Effector memory CD4-positive, alpha-beta T cell (primary cell): Measurements from ENCODE around the gene CLBA1.

Experiments
- DNase-seq, 3 donors: peaks; one replicate each; pipeline ENCODE4 v3.0.0-alpha.2; 2020
- H3K27ac ChIP-seq: 2 replicates; pipeline ENCODE4 v1.7.0; 2013; ENCODE audit warnings: mild to moderate bottlenecking, low read length, moderate library complexity; ENCODE audit not compliant: insufficient read depth, poor library complexity, severe bottlenecking
- H3K27me3 ChIP-seq: replicated peaks from 2 replicates; pipeline ENCODE4 v1.7.0; 2013; ENCODE audit warnings: mild to moderate bottlenecking, low read length; ENCODE audit not compliant: insufficient read depth, control insufficient read depth, poor library complexity, severe bottlenecking
- H3K36me3 ChIP-seq: 2 replicates; pipeline ENCODE4 v1.7.0; 2013; ENCODE audit warnings: mild to moderate bottlenecking, low read length, moderate library complexity; ENCODE audit not compliant: control insufficient read depth, insufficient read depth
- H3K4me1 ChIP-seq: 2 replicates; pipeline ENCODE4 v1.7.0; 2013; ENCODE audit warnings: low read length, mild to moderate bottlenecking; ENCODE audit not compliant: control insufficient read depth, insufficient read depth, poor library complexity, severe bottlenecking
- H3K4me3 ChIP-seq: 2 replicates; pipeline ENCODE4 v1.7.0; 2013; ENCODE audit warnings: low read length, low read depth, mild to moderate bottlenecking; ENCODE audit not compliant: insufficient read depth, poor library complexity, severe bottlenecking
- H3K9me3 ChIP-seq: 2 replicates; pipeline ENCODE4 v1.7.0; 2013; ENCODE audit warnings: mild to moderate bottlenecking, low read length, moderate library complexity; ENCODE audit not compliant: control insufficient read depth

Gene CLBA1

GRCh38 chr14:104968541-104969401 lies 16.8 kb upstream of the CLBA1 start:
- DNase-seq = no peak
- no peak overlapping the region for H3K4me3 ChIP-seq

GRCh38 chr14:104969741-104970230 lies 15.8 kb upstream of the CLBA1 start:
- Histone ChIP-seq H3K4me1 (peaks cover 2% of the 10 kb centered on the region), H3K36me3 (no peaks in the 10 kb centered on the region), H3K27ac (no peak overlapping the region), H3K4me3 (no peak overlapping the region), H3K9me3 (no peaks in the 10 kb centered on the region), H3K27me3 (peaks cover 22% of the 10 kb centered on the region)
- no peak for DNase-seq

More at GRCh38 chr14:104968541-104969401, 16.8 kb upstream of the CLBA1 start:
- H3K27me3 ChIP-seq = peaks cover 22% of the 10 kb centered on the region
- H3K36me3 ChIP-seq = no peaks in the 10 kb centered on the region
- H3K9me3 ChIP-seq = no peaks in the 10 kb centered on the region
- H3K4me1 ChIP-seq = peaks cover 2% of the 10 kb centered on the region
- no peak overlapping the region for H3K27ac ChIP-seq

GRCh38 chr14:104970231-104971068 lies 15.1 kb upstream of the CLBA1 start:
- no peaks in the 10 kb centered on the region for H3K36me3 ChIP-seq
- peaks cover 22% of the 10 kb centered on the region for H3K27me3 ChIP-seq
- no peak overlapping the region for H3K27ac ChIP-seq
- no peak for DNase-seq
- no peaks in the 10 kb centered on the region for H3K9me3 ChIP-seq
- peaks cover 2% of the 10 kb centered on the region for H3K4me1 ChIP-seq
- no peak overlapping the region for H3K4me3 ChIP-seq

- Histone ChIP-seq H3K27ac (no peak overlapping the region), H3K4me3 (no peak overlapping the region), H3K36me3 (no peaks in the 10 kb centered on the region), H3K9me3 (no peaks in the 10 kb centered on the region), H3K27me3 (peaks cover 26% of the 10 kb centered on the region), H3K4me1 (peaks cover 2% of the 10 kb centered on the region)
- no peak for DNase-seq
These were observed 13.9 kb upstream of the CLBA1 start for GRCh38 chr14:104971447-104972240.

GRCh38 chr14:104972301-104973134 lies 13.1 kb upstream of the CLBA1 start:
- Histone ChIP-seq H3K27ac (no peak overlapping the region), H3K4me3 (no peak overlapping the region), H3K4me1 (peaks cover 2% of the 10 kb centered on the region)

GRCh38 chr14:104973135-104973384 lies 12.5 kb upstream of the CLBA1 start:
- H3K36me3 ChIP-seq = no peaks in the 10 kb centered on the region
- no peak for DNase-seq
- peaks cover 6% of the 10 kb centered on the region for H3K4me1 ChIP-seq
- H3K27ac ChIP-seq = no peak overlapping the region
- H3K27me3 ChIP-seq = peaks cover 20% of the 10 kb centered on the region
- H3K9me3 ChIP-seq = no peaks in the 10 kb centered on the region
- no peak overlapping the region for H3K4me3 ChIP-seq

More at GRCh38 chr14:104972301-104973134, 13.1 kb upstream of the CLBA1 start:
- Histone ChIP-seq H3K27me3 (peaks cover 26% of the 10 kb centered on the region), H3K36me3 (no peaks in the 10 kb centered on the region), H3K9me3 (no peaks in the 10 kb centered on the region)
- DNase-seq = no peak

GRCh38 chr14:104973385-104974145 lies 12.0 kb upstream of the CLBA1 start:
- Histone ChIP-seq H3K9me3 (no peaks in the 10 kb centered on the region), H3K27ac (no peak overlapping the region)
- no peak for DNase-seq

GRCh38 chr14:104974146-104974541 lies 11.4 kb upstream of the CLBA1 start:
- H3K4me1 ChIP-seq = peaks cover 13% of the 10 kb centered on the region
- no peak overlapping the region for H3K4me3 ChIP-seq
- H3K27me3 ChIP-seq = peaks cover 21% of the 10 kb centered on the region
- H3K27ac ChIP-seq = no peak overlapping the region
- no peaks in the 10 kb centered on the region for H3K36me3 ChIP-seq
- H3K9me3 ChIP-seq = no peaks in the 10 kb centered on the region
- no peak for DNase-seq

More at GRCh38 chr14:104973385-104974145, 12.0 kb upstream of the CLBA1 start:
- H3K36me3 ChIP-seq = no peaks in the 10 kb centered on the region
- no peak overlapping the region for H3K4me3 ChIP-seq
- peaks cover 20% of the 10 kb centered on the region for H3K27me3 ChIP-seq
- peaks cover 8% of the 10 kb centered on the region for H3K4me1 ChIP-seq
